SU-DHL-6 (cell line): ENCODE measurements around the gene HIVEP3.
A peak's percentile ranks its signal among the peaks of the same experiment; 100 is the strongest.

Experiments
- H2AFZ ChIP-seq: fragments of 200-600 bp; sonication (generic); 2 replicates; pipeline ENCODE4 v1.6.1; 2014; ENCODE audit warnings: low read depth, mild to moderate bottlenecking, moderate library complexity, mixed read lengths, antibody characterized with exemption, low read length; ENCODE audit not compliant: severe bottlenecking
- H3F3A ChIP-seq: fragments of 200-600 bp; shearing (Covaris generic); 2 replicates; pipeline ENCODE4 v1.6.0; 2016; ENCODE audit warnings: antibody characterized with exemption, mild to moderate bottlenecking; ENCODE audit not compliant: insufficient read depth
- H3K27ac ChIP-seq: fragments of 200-600 bp; sonication (generic); 2 replicates; pipeline ENCODE4 v1.5.1; 2016; ENCODE audit warnings: low read depth, mild to moderate bottlenecking, low read length, moderate library complexity, mixed read lengths
- H3K27me3 ChIP-seq: fragments of 200-600 bp; sonication (generic), shearing (Covaris generic); 2 replicates; pipeline ENCODE4 v1.6.0; 2014; ENCODE audit warnings: mild to moderate bottlenecking, low read length
- H3K36me3 ChIP-seq: fragments of 200-600 bp; sonication (generic); 2 replicates; pipeline ENCODE4 v1.6.1; 2014; ENCODE audit warnings: mild to moderate bottlenecking, low read length, mixed read lengths
- H3K4me2 ChIP-seq: fragments of 300-600, 200-600 bp; shearing (Covaris generic), sonication (generic); 2 replicates; pipeline ENCODE4 v1.6.0; 2014; ENCODE audit warnings: low read length, low read depth, mild to moderate bottlenecking; ENCODE audit not compliant: poor library complexity, severe bottlenecking
- H3K4me3 ChIP-seq: fragments of 200-600 bp; sonication (generic); 2 replicates; pipeline ENCODE4 v1.5.1; 2014; ENCODE audit warnings: antibody characterized with exemption, low read length, mild to moderate bottlenecking, mixed read lengths; ENCODE audit not compliant: insufficient read depth, poor library complexity, severe bottlenecking
- H3K79me2 ChIP-seq: fragments of 200-600 bp; sonication (generic); 2 replicates; pipeline ENCODE4 v1.6.1; 2014; ENCODE audit warnings: mild to moderate bottlenecking, low read length, moderate library complexity; ENCODE audit not compliant: insufficient read depth
- H3K9ac ChIP-seq: fragments of 200-600 bp; sonication (generic); 2 replicates; pipeline ENCODE4 v1.7.0; 2014; ENCODE audit warnings: mild to moderate bottlenecking, low read length
- H3K9me2 ChIP-seq: fragments of 200-600 bp; sonication (generic); replicated peaks from 2 replicates; pipeline ENCODE4 v1.6.1; 2014; ENCODE audit warnings: low read length; ENCODE audit not compliant: insufficient read depth
- H3K9me3 ChIP-seq: fragments of 200-600 bp; sonication (generic); 2 replicates; pipeline ENCODE4 v1.6.1; 2014; ENCODE audit warnings: low read length, mixed read lengths; ENCODE audit not compliant: insufficient read depth
- H4K20me1 ChIP-seq: fragments of 200-600 bp; sonication (generic); 2 replicates; pipeline ENCODE4 v1.6.1; 2014; ENCODE audit warnings: low read depth, mild to moderate bottlenecking, antibody characterized with exemption, low read length, moderate library complexity, mixed read lengths
- EZH2phosphoT487 ChIP-seq: fragments of 200-600 bp; sonication (generic), shearing (Covaris generic); conservative IDR thresholded peaks from 2 replicates; pipeline ENCODE4 v1.6.1; 2018; ENCODE audit warnings: mild to moderate bottlenecking, antibody characterized with exemption, low read length, moderate library complexity, mixed read lengths
- TF ChIP-seq, protein P1 (sequence below): fragments of 200-600 bp; sonication (generic); IDR thresholded peaks from one replicate; pipeline ENCODE4 v1.5.1; 2017; ENCODE audit warnings: antibody characterized with exemption, mild to moderate bottlenecking, low read length, moderate library complexity; ENCODE audit not compliant: insufficient read depth, poor library complexity, severe bottlenecking

HIVEP3 gene

DNA sequence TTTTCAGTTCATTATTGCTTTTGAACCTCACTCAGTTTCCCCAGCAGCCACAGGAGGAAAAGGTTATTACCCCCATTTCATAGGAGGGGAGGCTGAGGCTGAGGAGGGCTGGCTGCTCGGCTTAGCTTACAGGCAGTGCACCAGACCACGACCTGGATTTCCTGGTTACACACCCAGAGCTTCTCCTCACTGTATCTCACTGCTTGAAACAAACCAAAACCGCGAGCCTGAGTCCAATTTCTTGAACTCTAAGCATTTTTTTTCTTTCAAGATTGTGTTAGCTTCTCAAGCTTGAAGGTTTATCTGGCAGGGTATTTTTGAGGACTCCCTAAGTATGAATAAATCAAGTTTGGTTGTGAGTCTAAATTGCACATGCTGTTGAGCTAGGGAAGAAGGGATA lies 245.3 kb downstream of the HIVEP3 start:
- Histone ChIP-seq H3K4me3 (no peak overlapping the region), H3K9ac (peak overlapping the region; percentile 25; the same call in 1 of the 2 replicates), H3F3A (0 out of 2 replicates have a peak, but pooled peaks cover 4% of the 10 kb centered on the region), H3K36me3 (no peaks in the 10 kb centered on the region), H3K9me2 (no peaks in the 10 kb centered on the region), H3K9me3 (no peaks in the 10 kb centered on the region), H3K4me2 (peak overlapping the region; percentile 55), H3K27me3 (no peaks in the 10 kb centered on the region), H2AFZ (no peak overlapping the region), H4K20me1 (no peaks in the 10 kb centered on the region), H3K27ac (peak overlapping the region; percentile 70), H3K79me2 (no peaks in the 10 kb centered on the region)
- TF ChIP-seq, protein P1, sequence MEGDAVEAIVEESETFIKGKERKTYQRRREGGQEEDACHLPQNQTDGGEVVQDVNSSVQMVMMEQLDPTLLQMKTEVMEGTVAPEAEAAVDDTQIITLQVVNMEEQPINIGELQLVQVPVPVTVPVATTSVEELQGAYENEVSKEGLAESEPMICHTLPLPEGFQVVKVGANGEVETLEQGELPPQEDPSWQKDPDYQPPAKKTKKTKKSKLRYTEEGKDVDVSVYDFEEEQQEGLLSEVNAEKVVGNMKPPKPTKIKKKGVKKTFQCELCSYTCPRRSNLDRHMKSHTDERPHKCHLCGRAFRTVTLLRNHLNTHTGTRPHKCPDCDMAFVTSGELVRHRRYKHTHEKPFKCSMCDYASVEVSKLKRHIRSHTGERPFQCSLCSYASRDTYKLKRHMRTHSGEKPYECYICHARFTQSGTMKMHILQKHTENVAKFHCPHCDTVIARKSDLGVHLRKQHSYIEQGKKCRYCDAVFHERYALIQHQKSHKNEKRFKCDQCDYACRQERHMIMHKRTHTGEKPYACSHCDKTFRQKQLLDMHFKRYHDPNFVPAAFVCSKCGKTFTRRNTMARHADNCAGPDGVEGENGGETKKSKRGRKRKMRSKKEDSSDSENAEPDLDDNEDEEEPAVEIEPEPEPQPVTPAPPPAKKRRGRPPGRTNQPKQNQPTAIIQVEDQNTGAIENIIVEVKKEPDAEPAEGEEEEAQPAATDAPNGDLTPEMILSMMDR = no peak
- TF ChIP-seq EZH2phosphoT487 = no peak

DNA sequence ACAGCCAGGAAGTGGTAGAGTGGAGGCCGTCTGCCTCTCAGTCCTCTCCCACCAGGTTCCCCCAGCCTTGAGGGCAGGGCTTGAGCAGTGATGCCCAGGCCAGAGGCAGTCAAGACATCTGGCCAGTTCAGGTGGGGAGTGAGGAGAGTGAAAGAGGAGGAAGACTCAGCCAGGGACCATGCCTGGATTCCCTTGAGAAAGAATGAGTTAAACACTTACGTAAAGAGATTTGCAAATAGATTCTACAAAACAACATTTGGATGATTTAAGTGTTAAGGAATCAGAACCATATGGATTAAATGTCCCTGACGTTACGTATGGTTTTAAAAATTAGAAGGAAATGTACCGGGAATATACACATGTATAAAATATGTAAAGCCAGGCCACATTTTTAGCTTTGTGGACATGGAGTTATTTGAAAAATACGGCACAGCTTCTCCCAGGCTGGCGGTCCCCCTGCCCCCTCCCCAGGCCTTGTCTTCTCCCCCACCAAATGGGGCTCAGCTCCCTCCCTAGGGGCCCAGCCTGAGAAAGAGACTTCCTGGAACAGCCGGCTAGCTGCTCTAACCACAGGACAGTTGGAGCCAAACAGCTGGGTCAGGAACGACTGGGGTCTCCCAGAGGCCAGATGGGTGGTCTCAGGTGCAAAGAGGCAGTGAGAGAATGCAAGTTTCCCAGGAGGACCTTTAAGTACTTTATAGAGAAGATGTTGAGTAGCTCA lies 245.9 kb downstream of the HIVEP3 start:
- no peaks in the 10 kb centered on the region for H4K20me1 ChIP-seq
- TF ChIP-seq, protein P1 = no peak
- TF ChIP-seq EZH2phosphoT487 = no peak
- H3K9ac ChIP-seq = peak overlapping the region; percentile 25; the same call in 1 of the 2 replicates
- no peaks in the 10 kb centered on the region for H3K27me3 ChIP-seq
- H3K4me2 ChIP-seq = peak overlapping the region; percentile 55
- H3K27ac ChIP-seq = peak overlapping the region; percentile 70
- H3K9me3 ChIP-seq = no peaks in the 10 kb centered on the region
- no peaks in the 10 kb centered on the region for H3K36me3 ChIP-seq
- no peaks in the 10 kb centered on the region for H3K79me2 ChIP-seq
- H3F3A ChIP-seq = 0 out of 2 replicates have a peak, but pooled peaks cover 4% of the 10 kb centered on the region
- no peak overlapping the region for H3K4me3 ChIP-seq
- H3K9me2 ChIP-seq = no peaks in the 10 kb centered on the region
- H2AFZ ChIP-seq = no peak overlapping the region

DNA sequence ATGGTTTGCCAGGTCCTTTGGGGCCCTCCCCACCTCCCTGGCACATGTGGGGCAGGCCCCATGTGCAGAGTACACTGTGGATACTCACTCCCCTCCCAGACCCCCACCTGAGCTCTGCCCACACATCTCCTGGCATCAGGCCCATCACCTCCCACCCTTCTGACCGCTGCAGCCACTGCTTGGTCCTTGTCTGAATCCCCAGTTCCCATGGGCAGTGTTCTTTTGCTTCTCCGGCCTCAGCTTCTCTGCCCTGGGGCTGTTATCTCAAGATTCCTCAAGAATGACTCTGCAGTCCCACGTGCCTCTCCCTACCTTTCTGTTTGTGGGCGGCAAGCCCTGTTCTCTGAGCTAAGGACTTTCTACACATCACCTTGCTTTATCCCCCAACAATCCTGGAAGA lies 246.5 kb downstream of the HIVEP3 start:
- Histone ChIP-seq H3K9ac (no peak overlapping the region), H3K27ac (no peak overlapping the region), H2AFZ (no peak overlapping the region), H3K36me3 (no peaks in the 10 kb centered on the region), H3K4me3 (no peak overlapping the region), H3F3A (0 out of 2 replicates have a peak, but pooled peaks cover 4% of the 10 kb centered on the region), H3K9me3 (no peaks in the 10 kb centered on the region), H3K4me2 (no peak overlapping the region), H3K9me2 (no peaks in the 10 kb centered on the region), H3K27me3 (no peaks in the 10 kb centered on the region), H4K20me1 (no peaks in the 10 kb centered on the region), H3K79me2 (no peaks in the 10 kb centered on the region)
- no peak for TF ChIP-seq EZH2phosphoT487
- TF ChIP-seq, protein P1 = no peak
